Neural crest cell (in vitro differentiated cells): ENCODE measurements around the gene BEAN1. TPM values are rescaled to one million over a fixed set of nuclear protein-coding genes. Genes with fewer than 3 reads are reported as not detected.

Source experiments
- DNase-seq: peaks from one replicate; pipeline ENCODE4 v3.0.0; 2021; ENCODE audit warnings: low read depth, mixed read lengths, low spot score
- H3K27ac Mint-ChIP-seq: one replicate; pipeline ENCODE4 v1.8.0; 2021; ENCODE audit warnings: mild to moderate bottlenecking, mixed read lengths; ENCODE audit not compliant: unreplicated experiment
- H3K27me3 Mint-ChIP-seq: 2 replicates; pipeline ENCODE4 v1.8.0; 2021; ENCODE audit warnings: low read depth, mild to moderate bottlenecking, mixed read lengths
- H3K36me3 Mint-ChIP-seq: 2 replicates; pipeline ENCODE4 v1.8.0; 2021; ENCODE audit warnings: low read depth, mild to moderate bottlenecking, mixed read lengths
- H3K4me1 Mint-ChIP-seq: 2 replicates; pipeline ENCODE4 v1.8.0; 2021; ENCODE audit warnings: mixed read lengths
- H3K4me3 Mint-ChIP-seq: one replicate; pipeline ENCODE4 v1.8.0; 2021; ENCODE audit warnings: mild to moderate bottlenecking, mixed read lengths
- H3K9me3 Mint-ChIP-seq: 2 replicates; pipeline ENCODE4 v1.8.0; 2021; ENCODE audit warnings: mixed read lengths
- CTCF ChIP-seq: fragments of 200-600 bp; sonication (generic); conservative IDR thresholded peaks from 2 replicates; pipeline ENCODE4 v1.5.0; 2021; ENCODE audit warnings: antibody characterized with exemption, mild to moderate bottlenecking
- total RNA-seq: library from RNA; stranded (reverse); gene quantifications from 2 replicates; pipeline ENCODE4 v1.2.1, GENCODE V29; 2021

The BEAN1 gene
- total RNA-seq, 1 donor from 2014 or later, result 1.5 TPM

DNA sequence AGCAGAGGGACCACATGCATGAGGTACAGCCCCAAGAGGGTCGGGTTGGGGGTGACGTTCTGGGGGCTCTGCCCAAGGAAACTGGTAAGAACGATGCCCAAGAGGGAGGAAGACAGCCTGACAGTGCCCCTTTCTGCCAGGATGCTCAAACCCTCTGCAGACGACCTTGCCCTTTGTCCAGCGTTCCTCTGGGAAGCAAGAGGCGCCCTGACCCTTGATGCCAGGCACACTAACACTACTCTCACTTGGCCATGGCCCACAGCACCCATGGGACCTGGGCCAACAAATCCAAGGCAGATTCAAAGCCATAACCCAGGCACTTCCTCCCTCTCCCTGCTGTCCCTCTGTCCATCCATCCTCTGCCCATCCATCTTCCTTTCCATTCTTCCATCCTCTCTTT is 102.4 kb downstream of the BEAN1 start:
- TF ChIP-seq CTCF, result no peak
- H3K27me3 Mint-ChIP-seq, result no peaks in the 10 kb centered on the region
- peaks cover 6% of the 10 kb centered on the region for H3K36me3 Mint-ChIP-seq
- DNase-seq, result no peak
- no peaks in the 10 kb centered on the region for H3K9me3 Mint-ChIP-seq
- H3K4me1 Mint-ChIP-seq, result no peaks in the 10 kb centered on the region
- no peak overlapping the region for H3K4me3 Mint-ChIP-seq
- H3K27ac Mint-ChIP-seq, result no peak overlapping the region

Other genes starting within 250 kb of the BEAN1 start
- gene CDH5, start 60.6 kb upstream of the BEAN1 start, total RNA-seq, result 0.45 and 0.56 TPM in 2 replicates
- 12.6 and 16.3 TPM in 2 replicates for gene TK2, start 122.8 kb downstream of the BEAN1 start, total RNA-seq
- 48.8 and 51.2 TPM in 2 replicates for gene CKLF, start 125.3 kb downstream of the BEAN1 start, total RNA-seq
- 17.1 and 18.4 TPM in 2 replicates for gene CMTM1, start 139.1 kb downstream of the BEAN1 start, total RNA-seq
- 0.54 and 0.75 TPM in 2 replicates for gene CMTM2, start 152.2 kb downstream of the BEAN1 start, total RNA-seq
- 89.2 and 91.6 TPM in 2 replicates for gene CMTM3, start 177.4 kb downstream of the BEAN1 start, total RNA-seq